Esophagus muscularis mucosa (tissue), 4 donors: ENCODE measurements around the gene JUND. TPM values are rescaled to one million over a fixed set of nuclear protein-coding genes. Genes with fewer than 3 reads are reported as not detected.

Experiments used
- DNase-seq: peaks from one replicate; pipeline ENCODE4 v3.0.0-alpha.2; 2017; ENCODE audit errors: extremely low spot score
- H3K27ac ChIP-seq, 4 donors: fragments of 200-600 bp; sonication (generic); replicated peaks in 1 of 4; 1 replicate in 3 of 4; 2 replicates in 1 of 4; pipeline ENCODE4 v1.5.1; 2016 to 2019; ENCODE audit warnings: mild to moderate bottlenecking in 1 of 4
- H3K27me3 ChIP-seq, 4 donors: fragments of 200-600 bp; sonication (generic); one replicate each; pipeline versions ENCODE4 v1.5.1 to v1.6.0; 2016 to 2019
- H3K36me3 ChIP-seq, 4 donors: fragments of 200-600 bp; sonication (generic); one replicate each; pipeline ENCODE4 v1.5.1; 2016 to 2019
- H3K4me1 ChIP-seq, 4 donors: fragments of 200-600 bp; sonication (generic); one replicate each; pipeline ENCODE4 v1.5.1; 2016 to 2019
- H3K4me3 ChIP-seq, 4 donors: fragments of 200-600 bp; sonication (generic); 1 replicate in 2 of 4; 2 replicates in 2 of 4; pipeline ENCODE4 v1.5.1; 2016 to 2019; ENCODE audit warnings: mild to moderate bottlenecking in 4 of 4, moderate library complexity in 1 of 4
- H3K9me3 ChIP-seq, 4 donors: fragments of 200-600 bp; sonication (generic); 1 replicate in 3 of 4; 2 replicates in 1 of 4; pipeline ENCODE4 v1.5.1; 2016 to 2019
- CTCF ChIP-seq, 3 experiments: fragments of 200-600 bp in 2 of 3; fragments of 450-650 bp in 1 of 3; sonication (generic) in 2 of 3; IDR thresholded peaks; one replicate each; pipeline ENCODE4 v1.5.1; 2017 to 2019; ENCODE audit warnings: antibody characterized with exemption in 3 of 3, mild to moderate bottlenecking in 2 of 3, moderate library complexity in 1 of 3
- EP300 ChIP-seq: sonication (generic); formaldehyde crosslinking; IDR thresholded peaks from one replicate; pipeline ENCODE4 v1.6.1; 2017; ENCODE audit warnings: antibody characterized with exemption
- POLR2A ChIP-seq: fragments of 450-650 bp; IDR thresholded peaks from one replicate; pipeline ENCODE4 v1.6.1; 2017; ENCODE audit warnings: antibody characterized with exemption, moderate library complexity, mild to moderate bottlenecking, low read depth
- POLR2AphosphoS5 ChIP-seq, 2 donors: sonication (generic); formaldehyde crosslinking; IDR thresholded peaks; one replicate each; pipeline ENCODE4 v1.6.1; 2017; ENCODE audit warnings: antibody characterized with exemption in 2 of 2
- WGBS: methylation state at CpG from one replicate; pipeline ENCODE4 v1.1.5; 2018; 5-methylcytosine and 5-hydroxymethylcytosine counted together
- intact Hi-C: fragments of 100-400 bp; cut with DNase I; formaldehyde crosslinking; loops from one replicate; pipeline ENCODE4 v1.15.1; 2023
- total RNA-seq, 4 donors: library from RNA; depleted of rRNA; stranded (reverse); fragments of >200 nt; gene quantifications; one replicate each; pipeline versions ENCODE4 v1.1.0 to v1.2.1, GENCODE V29; 2016

Gene JUND
- total RNA-seq, 4 donors from 2014 or later = 325 to 457 (median 403) TPM

GRCh38 chr19:18287836-18288772 lies 6.7 kb upstream of the JUND start:
- 57% methylated on average over 26 of the region's 26 CpGs for WGBS
- Histone ChIP-seq H3K4me3 (no peak overlapping the region), H3K36me3 (no peaks in the 10 kb centered on the region), H3K4me1 (peaks cover 19 to 45% (median 36%) of the 10 kb centered on the region in 4 donors), H3K27me3 (no peaks in the 10 kb centered on the region), H3K9me3 (no peaks in the 10 kb centered on the region), H3K27ac (peak overlapping the region; percentile 18 to 72 (median 40))
- DNase-seq = no peak
- intact Hi-C loops = no loop called here
- TF ChIP-seq EP300 (no peak), POLR2AphosphoS5 (IDR thresholded peaks at IDR 0.05) (no peak), CTCF (IDR thresholded peaks at IDR 0.05) (no peak), POLR2A (no peak)

- intact Hi-C loops = no loop called here
- H3K36me3 ChIP-seq = no peaks in the 10 kb centered on the region
- TF ChIP-seq POLR2A = no peak
- no peak for TF ChIP-seq POLR2AphosphoS5 (IDR thresholded peaks at IDR 0.05)
- TF ChIP-seq CTCF (IDR thresholded peaks at IDR 0.05) = no peak
- TF ChIP-seq EP300 = no peak
- no peak for DNase-seq
- WGBS = 70% methylated on average over 19 of the region's 21 CpGs
- no peak overlapping the region for H3K4me3 ChIP-seq
- H3K27ac ChIP-seq = peak overlapping the region; percentile 18 to 72 (median 40)
- H3K27me3 ChIP-seq = no peaks in the 10 kb centered on the region
- H3K4me1 ChIP-seq = peaks cover 26 to 45% (median 40%) of the 10 kb centered on the region in 4 donors
- H3K9me3 ChIP-seq = no peaks in the 10 kb centered on the region
Measured at GRCh38 chr19:18286973-18287635, 5.7 kb upstream of the JUND start.

GRCh38 chr19:18284712-18285360 lies 3.4 kb upstream of the JUND start:
- WGBS = 73% methylated on average over 11 of the region's 12 CpGs
- H3K27me3 ChIP-seq = no peaks in the 10 kb centered on the region
- peaks cover 15 to 30% (median 22%) of the 10 kb centered on the region in 4 donors for H3K4me1 ChIP-seq
- peak overlapping the region in 3 of 4 donors; percentile 57 to 100 (median 100) for H3K27ac ChIP-seq
- no peak for DNase-seq
- intact Hi-C loops = no loop called here
- no peaks in the 10 kb centered on the region for H3K9me3 ChIP-seq
- H3K4me3 ChIP-seq = no peak overlapping the region
- no peak for TF ChIP-seq POLR2A
- no peak for TF ChIP-seq EP300
- no peak for TF ChIP-seq POLR2AphosphoS5 (IDR thresholded peaks at IDR 0.05)
- no peak for TF ChIP-seq CTCF (IDR thresholded peaks at IDR 0.05)
- H3K36me3 ChIP-seq = peaks cover 0 to 7% (median 0%) of the 10 kb centered on the region in 4 donors

GRCh38 chr19:18283338-18283737 lies 1.9 kb upstream of the JUND start:
- intact Hi-C loops = no loop called here
- TF ChIP-seq EP300 (no peak), POLR2A (no peak), CTCF (IDR thresholded peaks at IDR 0.05) (no peak), POLR2AphosphoS5 (IDR thresholded peaks at IDR 0.05) (no peak)
- Histone ChIP-seq H3K9me3 (no peaks in the 10 kb centered on the region), H3K36me3 (peaks cover 4 to 17% (median 7%) of the 10 kb centered on the region in 4 donors), H3K4me1 (peaks cover 23 to 36% (median 31%) of the 10 kb centered on the region in 4 donors), H3K27ac (peak overlapping the region; percentile 98 to 100 (median 100)), H3K27me3 (no peaks in the 10 kb centered on the region), H3K4me3 (no peak overlapping the region)
- WGBS = 81% methylated on average over 5 of the region's 5 CpGs
- no peak for DNase-seq
